Measurements from ENCODE around the gene C1orf115.

C1orf115 gene

GRCh38 chr1:220690140-220691052 is at the start of gene C1orf115:
Gene C1orf115, plus strand, starts transcription at chr1:220690363. Its CDS starts 40 bp downstream, at chr1:220690403.
- Mint-ChIP-seq H3K27me3 (peaks cover 10% of the 10 kb centered on the region), H3K27ac (ENCODE audit: low read depth) (no peak within 1 kb of the TSS), H3K4me3 (peak within 1 kb of the TSS; percentile 78), H3K36me3 (ENCODE audit: insufficient read depth) (no peaks in the 10 kb centered on the region), H3K4me1 (peaks cover 7% of the 10 kb centered on the region), H3K9me3 (no peaks in the 10 kb centered on the region)
- peak; percentile 79 for ATAC-seq (replicated peaks; ENCODE audit: extremely low read depth, poor library complexity, severe bottlenecking)
- peak; percentile 45 to 48 for DNase-seq (ENCODE audit: low spot score in 2 of 2)

- Mint-ChIP-seq H3K27me3 (peaks cover 32% of the 10 kb centered on the region), H3K4me1 (no peaks in the 10 kb centered on the region), H3K36me3 (ENCODE audit: insufficient read depth) (no peaks in the 10 kb centered on the region), H3K9me3 (peaks cover 4% of the 10 kb centered on the region), H3K27ac (ENCODE audit: low read depth) (no peak overlapping the region), H3K4me3 (no peak overlapping the region)
- ATAC-seq (replicated peaks; ENCODE audit: extremely low read depth, poor library complexity, severe bottlenecking): no peak
- DNase-seq (ENCODE audit: low spot score in 2 of 2): no peak
Observed at GRCh38 chr1:220642285-220642684, 47.9 kb upstream of the C1orf115 start.

DNA sequence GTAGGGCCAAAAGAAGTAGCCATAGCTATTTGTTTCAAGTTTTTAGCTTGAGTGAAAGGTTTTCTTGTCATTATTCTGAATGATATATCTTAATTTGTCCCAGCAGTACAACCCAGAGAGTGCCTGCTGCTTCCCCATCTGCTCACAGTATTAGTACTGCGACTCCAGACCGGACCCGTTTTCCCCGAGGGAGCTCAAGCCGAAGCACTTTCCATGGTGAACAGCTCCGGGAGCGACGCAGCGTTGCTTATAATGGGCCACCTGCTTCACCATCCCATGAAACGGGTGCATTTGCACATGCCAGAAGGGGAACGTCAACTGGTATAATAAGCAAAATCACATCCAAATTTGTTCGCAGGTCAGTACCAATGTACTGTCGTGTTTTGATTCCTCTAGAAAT is 37.2 kb upstream of the C1orf115 start:
- Mint-ChIP-seq H3K27me3 (no peaks in the 10 kb centered on the region), H3K4me1 (no peaks in the 10 kb centered on the region), H3K9me3 (no peaks in the 10 kb centered on the region), H3K4me3 (no peak overlapping the region), H3K36me3 (ENCODE audit: insufficient read depth) (no peaks in the 10 kb centered on the region), H3K27ac (ENCODE audit: low read depth) (no peak overlapping the region)
- DNase-seq (ENCODE audit: low spot score in 2 of 2) (no peak), ATAC-seq (replicated peaks; ENCODE audit: extremely low read depth, poor library complexity, severe bottlenecking) (no peak)

DNA sequence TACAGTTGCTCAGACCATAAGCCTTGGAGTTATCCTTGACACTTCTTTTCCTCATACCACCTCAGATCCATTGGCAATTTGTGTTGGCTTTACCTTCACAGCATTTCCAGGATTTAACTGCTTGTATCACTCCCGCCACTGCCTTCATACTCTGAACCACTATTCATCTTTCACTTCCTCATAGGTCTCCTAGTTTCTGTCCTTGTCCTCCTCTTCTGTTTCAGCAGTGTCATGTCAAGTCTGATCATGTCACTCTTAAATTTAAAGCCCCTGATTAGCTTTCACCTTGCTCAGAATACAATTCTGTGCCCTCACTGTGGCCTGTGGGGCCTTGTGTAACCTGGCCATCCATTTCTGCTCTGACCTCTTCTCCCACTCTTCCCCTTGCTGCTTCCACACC is 34.7 kb upstream of the C1orf115 start:
- DNase-seq (ENCODE audit: low spot score in 2 of 2) (no peak), ATAC-seq (replicated peaks; ENCODE audit: extremely low read depth, poor library complexity, severe bottlenecking) (no peak)
- Mint-ChIP-seq H3K27ac (ENCODE audit: low read depth) (no peak overlapping the region), H3K4me1 (no peaks in the 10 kb centered on the region), H3K4me3 (no peak overlapping the region), H3K9me3 (no peaks in the 10 kb centered on the region), H3K27me3 (peaks cover 2% of the 10 kb centered on the region), H3K36me3 (ENCODE audit: insufficient read depth) (no peaks in the 10 kb centered on the region)

DNA sequence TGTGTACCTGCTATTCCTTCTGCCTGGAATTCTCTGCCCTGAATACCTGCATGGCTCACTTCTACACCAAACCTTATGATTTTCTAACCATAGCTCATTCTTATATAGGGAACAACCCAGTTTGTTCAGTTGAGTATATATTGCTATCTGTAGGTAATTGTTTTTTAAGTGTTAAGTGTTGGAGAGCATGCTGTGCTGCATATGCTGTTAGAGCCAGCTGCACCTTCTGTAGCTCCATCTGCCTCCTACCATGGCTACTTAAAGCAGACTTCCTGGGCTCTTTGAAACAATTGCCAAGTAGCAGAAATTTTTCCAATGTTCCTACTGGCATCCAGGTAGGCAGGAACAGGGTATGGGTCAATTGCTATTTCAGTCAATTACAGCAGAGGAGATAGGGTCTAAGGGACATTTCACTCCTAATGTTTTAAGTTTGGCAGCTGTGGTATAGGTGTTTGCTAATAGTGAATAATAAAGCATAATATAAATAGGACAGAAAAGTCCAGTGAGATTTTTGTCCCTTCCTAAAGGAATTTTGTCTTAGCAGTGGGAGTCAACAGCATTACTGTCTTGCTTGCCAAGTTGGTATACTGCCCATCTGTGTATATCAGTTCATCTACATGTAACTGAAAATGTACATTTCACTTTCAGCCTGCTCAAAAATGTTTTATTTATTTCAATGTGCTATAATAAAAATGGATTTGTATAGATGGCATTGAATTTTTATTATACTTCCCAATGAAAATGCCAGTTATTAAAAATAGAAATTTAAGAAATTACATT is 34.0 kb upstream of the C1orf115 start:
- Mint-ChIP-seq H3K27ac (ENCODE audit: low read depth) (no peak overlapping the region), H3K4me1 (no peaks in the 10 kb centered on the region), H3K4me3 (no peak overlapping the region), H3K36me3 (ENCODE audit: insufficient read depth) (no peaks in the 10 kb centered on the region), H3K9me3 (no peaks in the 10 kb centered on the region), H3K27me3 (peaks cover 8% of the 10 kb centered on the region)
- DNase-seq (ENCODE audit: low spot score in 2 of 2) (no peak), ATAC-seq (replicated peaks; ENCODE audit: extremely low read depth, poor library complexity, severe bottlenecking) (no peak)

- ATAC-seq (replicated peaks; ENCODE audit: extremely low read depth, poor library complexity, severe bottlenecking) (no peak), DNase-seq (ENCODE audit: low spot score in 2 of 2) (no peak)
- Mint-ChIP-seq H3K4me3 (no peak overlapping the region), H3K36me3 (ENCODE audit: insufficient read depth) (no peaks in the 10 kb centered on the region), H3K9me3 (peaks cover 6% of the 10 kb centered on the region), H3K27me3 (peaks cover 45% of the 10 kb centered on the region), H3K27ac (ENCODE audit: low read depth) (no peak overlapping the region), H3K4me1 (no peaks in the 10 kb centered on the region)
Observed at GRCh38 chr1:220666349-220666748, 23.8 kb upstream of the C1orf115 start.

DNA sequence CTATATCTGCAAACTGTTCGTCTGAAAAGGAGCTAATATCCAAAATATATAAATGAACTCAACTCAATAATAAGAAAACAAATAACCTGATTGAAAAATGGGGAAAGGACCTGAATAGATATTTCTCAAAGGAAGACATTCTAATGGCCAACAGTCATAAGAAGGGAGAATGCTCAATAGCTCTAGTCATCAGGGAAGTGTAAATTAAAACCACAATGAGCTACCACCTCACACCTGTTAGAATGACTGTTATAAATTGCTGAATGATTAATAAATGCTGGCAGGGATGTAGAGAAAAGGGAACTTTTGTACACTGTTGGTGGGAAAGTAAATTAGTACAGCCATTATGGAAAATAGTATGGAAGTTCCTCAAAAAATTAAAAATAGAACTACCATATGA is 21.2 kb upstream of the C1orf115 start:
- H3K36me3 Mint-ChIP-seq (ENCODE audit: insufficient read depth): no peaks in the 10 kb centered on the region

DNA sequence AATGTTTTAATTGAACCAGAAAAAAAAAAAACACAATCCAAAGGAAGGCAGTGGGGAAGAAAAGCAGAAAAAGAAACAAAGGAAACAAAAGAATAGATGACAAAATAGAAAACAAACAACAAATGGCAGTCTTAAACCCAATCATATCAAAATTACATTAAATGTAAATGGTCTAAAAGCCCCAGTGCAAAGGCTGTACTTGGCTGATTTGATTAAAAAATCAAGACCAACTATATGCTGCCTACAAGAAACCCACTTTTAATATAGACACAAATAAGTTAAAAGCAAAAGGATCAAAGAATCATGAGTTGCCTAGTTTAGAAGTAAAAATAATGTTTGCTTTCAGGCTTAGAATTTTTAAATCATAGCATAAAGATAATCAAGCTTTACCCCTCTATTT is 19.8 kb upstream of the C1orf115 start:
- DNase-seq (ENCODE audit: low spot score in 2 of 2) (no peak), ATAC-seq (replicated peaks; ENCODE audit: extremely low read depth, poor library complexity, severe bottlenecking) (no peak)
- Mint-ChIP-seq H3K27ac (ENCODE audit: low read depth) (no peak overlapping the region), H3K4me1 (no peaks in the 10 kb centered on the region), H3K9me3 (peaks cover 6% of the 10 kb centered on the region), H3K36me3 (ENCODE audit: insufficient read depth) (no peaks in the 10 kb centered on the region), H3K27me3 (peaks cover 25% of the 10 kb centered on the region), H3K4me3 (no peak overlapping the region)

More for the DNA sequence above, 21.2 kb upstream of the C1orf115 start:
- Mint-ChIP-seq H3K4me1 (no peaks in the 10 kb centered on the region), H3K9me3 (peaks cover 6% of the 10 kb centered on the region), H3K4me3 (no peak overlapping the region), H3K27ac (ENCODE audit: low read depth) (no peak overlapping the region), H3K27me3 (peaks cover 30% of the 10 kb centered on the region)
- no peak for DNase-seq (ENCODE audit: low spot score in 2 of 2)
- no peak for ATAC-seq (replicated peaks; ENCODE audit: extremely low read depth, poor library complexity, severe bottlenecking)

DNA sequence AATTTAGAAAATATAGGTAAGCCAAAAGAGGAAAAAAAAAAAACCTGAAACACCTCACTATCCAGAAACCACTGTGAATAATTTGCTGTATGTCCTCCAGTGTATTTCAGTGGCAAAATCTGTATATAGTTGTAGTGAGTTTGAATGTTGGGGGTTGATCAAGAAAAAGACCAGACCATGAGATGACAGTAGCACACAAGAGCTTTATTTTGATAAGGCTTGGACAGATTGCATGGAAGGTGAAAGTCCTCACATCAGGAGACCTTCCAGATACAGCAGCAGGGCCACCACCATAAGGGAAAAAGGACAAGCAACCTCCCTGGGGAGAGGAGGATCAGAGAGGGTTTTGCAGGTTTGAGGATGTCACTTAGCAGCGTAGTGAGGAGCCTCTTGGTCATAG is 16.2 kb upstream of the C1orf115 start:
- H3K4me3 Mint-ChIP-seq: no peak overlapping the region
- H3K27ac Mint-ChIP-seq (ENCODE audit: low read depth): no peak overlapping the region
- H3K36me3 Mint-ChIP-seq (ENCODE audit: insufficient read depth): no peaks in the 10 kb centered on the region
- ATAC-seq (replicated peaks; ENCODE audit: extremely low read depth, poor library complexity, severe bottlenecking) (no peak), DNase-seq (ENCODE audit: low spot score in 2 of 2) (no peak)
- H3K4me1 Mint-ChIP-seq: no peaks in the 10 kb centered on the region
- peaks cover 6% of the 10 kb centered on the region for H3K9me3 Mint-ChIP-seq
- peaks cover 11% of the 10 kb centered on the region for H3K27me3 Mint-ChIP-seq

- Mint-ChIP-seq H3K4me1 (no peaks in the 10 kb centered on the region), H3K4me3 (no peak overlapping the region), H3K27me3 (peaks cover 11% of the 10 kb centered on the region)
Observed at GRCh38 chr1:220677251-220677650, 12.9 kb upstream of the C1orf115 start.

GRCh38 chr1:220680085-220680687 is 10.0 kb upstream of the C1orf115 start:
- DNase-seq (ENCODE audit: low spot score in 2 of 2): no peak
- no peak for ATAC-seq (replicated peaks; ENCODE audit: extremely low read depth, poor library complexity, severe bottlenecking)
- Mint-ChIP-seq H3K9me3 (no peaks in the 10 kb centered on the region), H3K27ac (ENCODE audit: low read depth) (no peak overlapping the region), H3K4me1 (no peaks in the 10 kb centered on the region), H3K27me3 (no peaks in the 10 kb centered on the region), H3K36me3 (ENCODE audit: insufficient read depth) (peaks cover 1% of the 10 kb centered on the region), H3K4me3 (no peak overlapping the region)

More at GRCh38 chr1:220677251-220677650, 12.9 kb upstream of the C1orf115 start:
- Mint-ChIP-seq H3K27ac (ENCODE audit: low read depth) (no peak overlapping the region), H3K36me3 (ENCODE audit: insufficient read depth) (peaks cover 1% of the 10 kb centered on the region), H3K9me3 (no peaks in the 10 kb centered on the region)
- DNase-seq (ENCODE audit: low spot score in 2 of 2) (no peak), ATAC-seq (replicated peaks; ENCODE audit: extremely low read depth, poor library complexity, severe bottlenecking) (no peak)

- Mint-ChIP-seq H3K4me3 (no peak overlapping the region), H3K36me3 (ENCODE audit: insufficient read depth) (peaks cover 1% of the 10 kb centered on the region), H3K27ac (ENCODE audit: low read depth) (no peak overlapping the region), H3K4me1 (no peaks in the 10 kb centered on the region), H3K9me3 (no peaks in the 10 kb centered on the region), H3K27me3 (no peaks in the 10 kb centered on the region)
- no peak for DNase-seq (ENCODE audit: low spot score in 2 of 2)
- ATAC-seq (replicated peaks; ENCODE audit: extremely low read depth, poor library complexity, severe bottlenecking): no peak
Observed at GRCh38 chr1:220681220-220681880, 8.8 kb upstream of the C1orf115 start.

Measured in central memory CD8-positive, alpha-beta T cell (primary cell).